Suprapubic skin (tissue), 4 donors: ENCODE results near the gene CCDC138. TPM values are rescaled to one million over a fixed set of nuclear protein-coding genes. Genes with fewer than 3 reads are reported as not detected.

Source experiments
- DNase-seq, 2 donors: peaks; one replicate each; pipeline ENCODE4 v3.0.0-alpha.2; 2019; ENCODE audit warnings: low spot score in 2 of 2
- H3K27ac ChIP-seq: fragments of 200-600 bp; sonication (generic); one replicate; pipeline ENCODE4 v1.5.1; 2019
- H3K27me3 ChIP-seq: fragments of 200-600 bp; sonication (generic); one replicate; pipeline ENCODE4 v1.5.1; 2019
- H3K36me3 ChIP-seq: fragments of 200-600 bp; sonication (generic); one replicate; pipeline ENCODE4 v1.5.1; 2019
- H3K4me1 ChIP-seq: fragments of 200-600 bp; sonication (generic); one replicate; pipeline ENCODE4 v1.5.1; 2019
- H3K4me3 ChIP-seq: fragments of 200-600 bp; sonication (generic); one replicate; pipeline ENCODE4 v1.5.1; 2019; ENCODE audit warnings: mild to moderate bottlenecking
- H3K9me3 ChIP-seq: fragments of 200-600 bp; sonication (generic); one replicate; pipeline ENCODE4 v1.5.1; 2019
- CTCF ChIP-seq, 2 donors: fragments of 200-600 bp in 1 of 2; fragments of 450-650 bp in 1 of 2; sonication (generic) in 1 of 2; IDR thresholded peaks; one replicate each; pipeline ENCODE4 v1.5.1; 2016 to 2019; ENCODE audit warnings: antibody characterized with exemption in 2 of 2, mild to moderate bottlenecking in 1 of 2, moderate library complexity in 1 of 2
- EP300 ChIP-seq: sonication (generic); formaldehyde crosslinking; IDR thresholded peaks from one replicate; pipeline ENCODE4 v1.6.1; 2017; ENCODE audit warnings: antibody characterized with exemption
- POLR2A ChIP-seq, 2 donors: fragments of 450-650 bp; IDR thresholded peaks; one replicate each; pipeline ENCODE4 v1.6.1; 2017; ENCODE audit warnings: antibody characterized with exemption in 2 of 2, mild to moderate bottlenecking in 2 of 2, moderate library complexity in 2 of 2
- POLR2AphosphoS5 ChIP-seq, 3 donors: sonication (generic); formaldehyde crosslinking; IDR thresholded peaks; one replicate each; pipeline ENCODE4 v1.6.1; 2017; ENCODE audit warnings: antibody characterized with exemption in 3 of 3
- WGBS: methylation state at CpG from one replicate; pipeline ENCODE4 v1.1.5; 2018; 5-methylcytosine and 5-hydroxymethylcytosine counted together
- total RNA-seq, 4 donors: library from RNA; depleted of rRNA; stranded (reverse); fragments of >200 nt; gene quantifications; one replicate each; pipeline ENCODE4 v1.1.0, GENCODE V29; 2016

Gene CCDC138
- total RNA-seq, 4 donors from 2014 or later, result 1.4 to 9.3 (median 4.9) TPM

DNA sequence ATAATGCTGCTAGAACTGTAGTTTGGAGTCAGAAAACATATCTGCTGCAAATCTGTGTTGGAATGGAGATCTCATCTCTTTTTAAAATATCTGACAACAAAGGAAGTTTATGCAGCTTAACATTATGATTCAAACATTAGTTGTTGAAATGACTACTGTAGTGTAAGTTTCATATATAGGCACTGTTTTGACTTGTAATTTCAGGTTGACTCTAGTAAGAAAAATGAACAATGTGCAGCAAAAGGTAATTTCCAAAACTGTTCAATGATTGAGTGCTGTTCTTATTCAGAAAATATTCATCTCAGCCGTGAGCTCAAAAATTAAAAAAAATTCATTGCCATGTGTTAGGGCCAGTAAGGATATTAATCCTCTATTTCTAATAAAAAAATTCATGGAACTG lies 48.5 kb downstream of the CCDC138 start:
- Histone ChIP-seq H3K4me3 (no peak overlapping the region), H3K36me3 (no peaks in the 10 kb centered on the region), H3K27ac (no peak overlapping the region), H3K27me3 (no peaks in the 10 kb centered on the region), H3K9me3 (peaks cover 16% of the 10 kb centered on the region), H3K4me1 (no peaks in the 10 kb centered on the region)
- 86% methylated on average over 1 of the region's 1 CpG for WGBS
- TF ChIP-seq CTCF (IDR thresholded peaks at IDR 0.05), result no peak
- no peak for TF ChIP-seq POLR2A (IDR thresholded peaks at IDR 0.05)
- no peak for TF ChIP-seq POLR2AphosphoS5 (IDR thresholded peaks at IDR 0.05)
- no peak for TF ChIP-seq EP300
- no peak for DNase-seq

DNA sequence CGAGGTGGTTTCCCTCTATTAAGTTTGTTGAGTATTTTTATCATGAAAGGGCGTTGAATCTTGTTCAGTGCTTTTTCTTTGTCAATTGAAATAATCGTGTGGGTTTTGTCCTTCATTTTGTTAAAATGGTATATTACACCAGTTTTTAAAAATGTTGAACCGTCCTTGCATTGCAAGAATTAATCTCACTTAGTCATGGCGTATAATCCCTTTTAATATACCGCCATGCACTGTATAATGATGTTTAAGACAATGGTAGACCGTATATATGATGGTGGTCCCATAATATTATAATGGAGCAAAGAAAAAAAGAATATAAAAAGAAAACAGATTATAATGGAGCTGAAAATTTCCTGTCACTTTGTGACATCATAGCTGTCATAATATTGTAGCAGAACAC lies 50.6 kb downstream of the CCDC138 start:
- no peaks in the 10 kb centered on the region for H3K27me3 ChIP-seq
- no peak for DNase-seq
- no peaks in the 10 kb centered on the region for H3K4me1 ChIP-seq
- H3K36me3 ChIP-seq, result peaks cover 6% of the 10 kb centered on the region
- WGBS, result 97% methylated on average over 7 of the region's 7 CpGs
- H3K9me3 ChIP-seq, result peaks cover 16% of the 10 kb centered on the region
- no peak overlapping the region for H3K4me3 ChIP-seq
- no peak for TF ChIP-seq POLR2AphosphoS5 (IDR thresholded peaks at IDR 0.05)
- no peak for TF ChIP-seq POLR2A (IDR thresholded peaks at IDR 0.05)
- TF ChIP-seq CTCF (IDR thresholded peaks at IDR 0.05), result no peak
- no peak for TF ChIP-seq EP300
- H3K27ac ChIP-seq, result no peak overlapping the region

- Histone ChIP-seq H3K4me1 (no peaks in the 10 kb centered on the region), H3K36me3 (peaks cover 6% of the 10 kb centered on the region), H3K27ac (no peak overlapping the region), H3K27me3 (no peaks in the 10 kb centered on the region), H3K9me3 (peaks cover 14% of the 10 kb centered on the region), H3K4me3 (no peak overlapping the region)
- DNase-seq, result no peak
- no peak for TF ChIP-seq CTCF (IDR thresholded peaks at IDR 0.05)
Observed at GRCh38 chr2:108841506-108841905, 54.9 kb downstream of the CCDC138 start.

DNA sequence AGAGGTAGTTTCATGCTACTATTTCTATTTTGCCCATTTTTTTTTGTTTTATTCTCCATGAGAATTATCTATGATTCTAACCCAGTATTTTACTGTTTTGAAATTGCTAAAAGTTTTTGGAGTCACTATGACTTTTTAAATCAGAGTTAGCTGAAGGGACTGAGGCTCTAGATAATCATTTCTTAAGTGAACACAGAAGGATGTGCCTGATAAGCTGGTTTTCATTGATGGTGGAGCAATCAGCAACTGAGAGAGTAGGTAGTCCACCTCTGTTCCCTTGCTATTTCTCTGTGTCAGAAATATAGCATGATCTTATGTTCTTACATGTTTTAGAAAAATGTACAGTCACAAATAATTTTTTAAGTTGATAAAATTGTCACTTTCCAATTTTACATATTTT lies 59.4 kb downstream of the CCDC138 start:
- no peak for TF ChIP-seq POLR2A (IDR thresholded peaks at IDR 0.05)
- TF ChIP-seq CTCF (IDR thresholded peaks at IDR 0.05), result no peak
- TF ChIP-seq POLR2AphosphoS5 (IDR thresholded peaks at IDR 0.05), result no peak
- TF ChIP-seq EP300, result no peak
- DNase-seq, result no peak
- Histone ChIP-seq H3K9me3 (no peaks in the 10 kb centered on the region), H3K27ac (no peak overlapping the region), H3K27me3 (no peaks in the 10 kb centered on the region), H3K4me3 (no peak overlapping the region), H3K36me3 (peaks cover 4% of the 10 kb centered on the region), H3K4me1 (no peaks in the 10 kb centered on the region)

DNA sequence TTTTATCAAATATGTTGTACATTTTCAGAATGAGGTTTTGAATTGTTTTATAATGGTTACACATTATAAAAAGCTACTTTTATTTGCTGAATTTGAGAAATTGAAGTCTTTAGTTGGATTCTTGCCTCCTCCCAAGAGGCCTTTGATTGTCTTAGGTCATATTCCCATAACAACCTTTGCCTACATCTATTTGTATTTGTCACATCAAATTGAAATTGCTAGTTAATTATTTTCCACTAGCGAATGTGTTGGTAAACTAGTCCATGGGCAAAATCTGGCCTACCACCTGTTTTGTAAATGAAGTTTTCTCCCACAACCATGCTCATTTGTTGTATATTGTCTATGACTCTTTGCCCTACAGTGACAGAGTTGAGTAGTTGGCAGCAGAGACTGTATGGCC lies 60.4 kb downstream of the CCDC138 start:
- DNase-seq, result no peak
- no peaks in the 10 kb centered on the region for H3K9me3 ChIP-seq
- WGBS, result 95% methylated on average over 1 of the region's 1 CpG
- no peak overlapping the region for H3K27ac ChIP-seq
- no peaks in the 10 kb centered on the region for H3K4me1 ChIP-seq
- TF ChIP-seq POLR2AphosphoS5 (IDR thresholded peaks at IDR 0.05) (no peak), POLR2A (IDR thresholded peaks at IDR 0.05) (no peak), EP300 (no peak), CTCF (IDR thresholded peaks at IDR 0.05) (no peak)
- peaks cover 7% of the 10 kb centered on the region for H3K36me3 ChIP-seq
- no peak overlapping the region for H3K4me3 ChIP-seq
- H3K27me3 ChIP-seq, result no peaks in the 10 kb centered on the region
